Bladder microvascular endothelial cell (primary cell): Measurements from ENCODE around the gene CDH4. TPM values are rescaled to one million over a fixed set of nuclear protein-coding genes. Genes with fewer than 3 reads are reported as not detected.

ENCODE experiments used
- total RNA-seq: library from RNA; depleted of rRNA; stranded (reverse); fragments of >200 nt; gene quantifications from 2 replicates; pipeline ENCODE4 v1.2.3, GENCODE V29; 2014

CDH4 gene
- 0.16 and 3.1 TPM in 2 replicates for total RNA-seq

GRCh38 chr20:61251529-61252393 is at the start of gene CDH4:
CDH4 (plus strand) TSS chr20:61252261.

